Measurements from ENCODE around the gene MT1E. TPM values are rescaled to one million over a fixed set of nuclear protein-coding genes. Genes with fewer than 3 reads are reported as not detected.
A peak's percentile ranks its signal among the peaks of the same experiment; 100 is the strongest.

The MT1E gene
- total and polyA plus RNA-seq, 2 of the 13 experiments (the other 11 are each of a cell fraction or from before 2014, with no cell fraction given), result 110 to 1,072 TPM

DNA sequence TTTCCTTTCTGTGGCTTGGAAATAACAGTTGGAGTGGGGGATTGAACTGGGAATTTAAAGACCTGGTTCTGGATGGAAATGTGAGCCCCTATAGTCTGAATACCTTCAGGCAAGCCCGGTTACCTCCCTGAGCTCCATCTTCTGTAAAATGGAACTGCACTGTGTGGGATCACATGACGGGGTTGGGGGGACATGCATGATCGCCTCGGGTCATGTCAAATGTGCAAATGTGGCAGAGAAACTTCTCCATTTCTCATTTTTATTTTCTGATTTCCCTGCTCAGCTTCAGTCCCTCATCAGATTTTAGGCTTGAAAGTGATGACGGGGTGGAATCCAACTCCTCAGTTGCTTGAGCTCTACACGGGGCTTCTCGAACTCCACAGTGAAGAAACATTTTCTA lies 27.6 kb downstream of the MT1E start:
- BruUV-seq (replicated peaks), result no TSS peak
- DNase-seq (ENCODE audit: low spot score) (no peak), FAIRE-seq (no peak), ATAC-seq (no peak)
- ChIA-PET CTCF (ENCODE audit: low intra/inter-chr PET ratio, low total read pairs) (no interaction called here), POLR2A (no interaction called here)
- Histone ChIP-seq H3K79me2 (ENCODE audit: insufficient read depth, low read length) (no peaks in the 10 kb centered on the region), H3K27me3 (ENCODE audit: control insufficient read depth in 1 of 2, insufficient read depth in 2 of 2, low read length in 2 of 2) (peaks cover 2 to 26% of the 10 kb centered on the region in 2 experiments; a peak in 3 of 5 replicates), H3K4me3 (replicated peaks in 1 of 3; ENCODE audit: insufficient read depth in 1 of 3, low read depth in 2 of 3, low read length in 3 of 3) (no peak overlapping the region), H3K9ac (ENCODE audit: insufficient read depth, low read depth, low read length) (no peak overlapping the region), H3K36me3 (replicated peaks in 1 of 2; ENCODE audit: control insufficient read depth in 1 of 2, insufficient read depth in 2 of 2, low read length in 2 of 2) (no peaks in the 10 kb centered on the region), H4K20me1 (ENCODE audit: insufficient read depth, low read length) (no peaks in the 10 kb centered on the region), H3K4me2 (ENCODE audit: low read depth, low read length) (no peak overlapping the region), H3K27ac (ENCODE audit: extremely low read length, insufficient read depth, low read length) (no peak overlapping the region), H2AFZ (ENCODE audit: low read length) (no peak overlapping the region), H3K4me1 (ENCODE audit: insufficient read depth, low read length) (peaks cover 22% of the 10 kb centered on the region), H3K9me3 (ENCODE audit: low read length) (no peaks in the 10 kb centered on the region)
- 40% methylated on average over 7 of the region's 7 CpGs for WGBS (ENCODE audit: low lambda C conversion rate)
- in situ Hi-C loops (cut with HindIII; ENCODE audit: extremely low pct_ligation_motif_present, low pct_unique_long_range_greater_than_20kb), result no loop called here
- TF ChIP-seq ZBTB7A (CRISPR knock-in tag; IDR thresholded peaks at IDR 0.05), result no peak
- TF ChIP-seq TBL1XR1 (IDR thresholded peaks at IDR 0.05; ENCODE audit: borderline replicate concordance, low read length, partially characterized antibody), result no peak
- no peak for TF ChIP-seq HOXA7 (CRISPR knock-in tag; IDR thresholded peaks at IDR 0.05)
- no peak for TF ChIP-seq ZNF777 (CRISPR knock-in tag; IDR thresholded peaks at IDR 0.05)
- no peak for TF ChIP-seq FIP1L1 (IDR thresholded peaks at IDR 0.05; ENCODE audit: borderline replicate concordance, insufficient read depth, low read depth, low read length)
- TF ChIP-seq ZNF776 (CRISPR knock-in tag; IDR thresholded peaks at IDR 0.05), result no peak
- intact Hi-C loops (cut with micrococcal nuclease; ENCODE audit: unreplicated experiment), result loop anchor here (10.0 kb wide), 1 partner anchor 48 kb away; the partner anchor contains the start of gene MT2A

DNA sequence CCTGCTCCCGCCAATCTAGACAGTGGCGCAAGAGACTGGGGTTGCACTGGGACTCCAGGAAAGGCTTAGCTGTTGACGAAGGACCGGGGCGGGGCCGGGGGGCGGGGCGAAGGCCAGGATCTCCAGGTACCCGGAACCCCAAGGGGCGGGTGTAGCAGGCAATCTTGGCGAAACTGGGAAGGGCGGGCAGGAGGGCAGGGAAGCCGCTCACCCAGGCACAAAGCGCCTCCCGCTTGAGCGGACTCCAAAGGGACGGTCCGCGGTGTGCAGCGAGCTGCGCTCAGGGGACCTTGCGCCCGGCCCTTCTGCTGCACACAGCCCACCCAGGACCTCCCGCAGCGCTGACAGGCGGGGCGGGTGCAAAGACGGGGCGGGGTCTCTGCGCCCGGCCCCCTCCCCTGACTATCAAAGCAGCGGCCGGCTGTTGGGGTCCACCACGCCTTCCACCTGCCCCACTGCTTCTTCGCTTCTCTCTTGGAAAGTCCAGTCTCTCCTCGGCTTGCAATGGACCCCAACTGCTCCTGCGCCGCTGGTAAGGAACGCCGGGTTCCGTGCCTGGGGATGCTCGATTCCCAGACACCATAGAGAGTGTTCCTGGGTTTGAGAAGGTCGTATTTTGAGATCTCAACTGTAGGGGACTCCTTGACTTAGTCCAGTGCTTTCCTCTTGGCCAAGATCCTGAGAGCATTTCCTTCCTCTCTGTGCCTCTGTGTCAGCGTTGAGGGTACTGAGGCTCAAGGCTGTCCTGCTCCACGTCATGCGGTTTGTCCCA lies 32.2 kb downstream of the MT1E start, which contains the start of gene MT1F:
MT1F (plus strand) TSS at position 405 of the 772 bp plus-strand sequence; CDS start at position 505, 100 bp downstream.
- Histone ChIP-seq H3K27me3 (ENCODE audit: control insufficient read depth in 1 of 2, insufficient read depth in 2 of 2, low read length in 2 of 2) (peaks cover under 1 to 4% of the 10 kb centered on the region in 2 experiments; a peak in 2 of 5 replicates), H3K9me3 (ENCODE audit: low read length) (no peaks in the 10 kb centered on the region), H3K4me3 (replicated peaks in 1 of 3; ENCODE audit: insufficient read depth in 1 of 3, low read depth in 2 of 3, low read length in 3 of 3) (peak within 1 kb of the TSS; percentile 77 to 82 (median 78)), H3K79me2 (ENCODE audit: insufficient read depth, low read length) (no peaks in the 10 kb centered on the region), H4K20me1 (ENCODE audit: insufficient read depth, low read length) (no peaks in the 10 kb centered on the region), H3K4me1 (ENCODE audit: insufficient read depth, low read length) (peaks cover 20% of the 10 kb centered on the region), H3K27ac (ENCODE audit: extremely low read length, insufficient read depth, low read length) (no peak within 1 kb of the TSS), H3K9ac (ENCODE audit: insufficient read depth, low read depth, low read length) (peak within 1 kb of the TSS; percentile 30), H3K36me3 (replicated peaks in 1 of 2; ENCODE audit: control insufficient read depth in 1 of 2, insufficient read depth in 2 of 2, low read length in 2 of 2) (no peaks in the 10 kb centered on the region), H3K4me2 (ENCODE audit: low read depth, low read length) (peak within 1 kb of the TSS; percentile 98), H2AFZ (ENCODE audit: low read length) (peak within 1 kb of the TSS; percentile 20)
- in situ Hi-C loops (cut with HindIII; ENCODE audit: extremely low pct_ligation_motif_present, low pct_unique_long_range_greater_than_20kb) (no loop called here), intact Hi-C loops (cut with micrococcal nuclease; ENCODE audit: unreplicated experiment) (loop anchor here (5.0 to 10.0 kb wide), 2 partner anchors 45 to 53 kb away; partner anchors contain the start of gene MT2A)
- POLR2A ChIA-PET, result interaction anchor here (0.6 to 1.2 kb wide), 8 partner anchors 10 to 51 kb away, joined by 3 to 5 read pairs (median 4); partner anchors contain the start of genes MT1E, MT1G, MT1X and MT2A
- FAIRE-seq (no peak), ATAC-seq (peak; percentile 92), DNase-seq (ENCODE audit: low spot score) (peak; percentile 85)
- CTCF ChIA-PET (ENCODE audit: low intra/inter-chr PET ratio, low total read pairs), result no interaction called here
- no TSS peak for BruUV-seq (replicated peaks)
- 0% methylated on average over 36 of the region's 46 CpGs for WGBS (ENCODE audit: low lambda C conversion rate)
- TF ChIP-seq ZNF143 (CRISPR knock-in tag; IDR thresholded peaks at IDR 0.05) (peak; percentile 15; the same call in 1 of the 2 replicates), PITX1 (CRISPR knock-in tag; IDR thresholded peaks at IDR 0.05) (0 out of 2 replicates have a peak, but pooled peaks have one; percentile 23), ZNF598 (CRISPR knock-in tag; IDR thresholded peaks at IDR 0.05; ENCODE audit: borderline replicate concordance) (peak; percentile 37; the same call in 1 of the 2 replicates), ZFP1 (CRISPR knock-in tag; IDR thresholded peaks at IDR 0.05) (0 out of 2 replicates have a peak, but pooled peaks have one; percentile 22), ATF7 (IDR thresholded peaks at IDR 0.05) (no peak), ATF7 (CRISPR knock-in tag; IDR thresholded peaks at IDR 0.05) (no peak), ZNF782 (CRISPR knock-in tag; IDR thresholded peaks at IDR 0.05; ENCODE audit: borderline replicate concordance) (no peak), MTF2 (CRISPR knock-in tag; IDR thresholded peaks at IDR 0.05; ENCODE audit: borderline replicate concordance) (peak; percentile 87; the same call in 1 of the 2 replicates), POLR2G (IDR thresholded peaks at IDR 0.05; ENCODE audit: low read depth, low read length) (peak; percentile 67; the same call in 1 of the 2 replicates), KLF12 (CRISPR knock-in tag; IDR thresholded peaks at IDR 0.05; ENCODE audit: borderline replicate concordance) (peak; percentile 51; the same call in 1 of the 2 replicates), ETV5 (CRISPR knock-in tag; IDR thresholded peaks at IDR 0.05; ENCODE audit: borderline replicate concordance) (0 out of 2 replicates have a peak, but pooled peaks have one; percentile 4)

Data from HepG2 (cell line).